NCI-H2107 treated with DMSO at 0.1 percent for 48 hours (cell line): ENCODE measurements around the gene ABI2.
A peak's percentile ranks its signal among the peaks of the same experiment; 100 is the strongest.
"Not testable (repeated sequence)": the region's sequence is repeated elsewhere in the genome, so short reads cannot be mapped to it uniquely, and the experiment has no call there.

ENCODE experiments used
- DNase-seq: peaks from one replicate; lab custom pipeline; 2025; ENCODE audit not compliant: unreplicated experiment; lab: John Stamatoyannopoulos, UW

The ABI2 gene

DNA sequence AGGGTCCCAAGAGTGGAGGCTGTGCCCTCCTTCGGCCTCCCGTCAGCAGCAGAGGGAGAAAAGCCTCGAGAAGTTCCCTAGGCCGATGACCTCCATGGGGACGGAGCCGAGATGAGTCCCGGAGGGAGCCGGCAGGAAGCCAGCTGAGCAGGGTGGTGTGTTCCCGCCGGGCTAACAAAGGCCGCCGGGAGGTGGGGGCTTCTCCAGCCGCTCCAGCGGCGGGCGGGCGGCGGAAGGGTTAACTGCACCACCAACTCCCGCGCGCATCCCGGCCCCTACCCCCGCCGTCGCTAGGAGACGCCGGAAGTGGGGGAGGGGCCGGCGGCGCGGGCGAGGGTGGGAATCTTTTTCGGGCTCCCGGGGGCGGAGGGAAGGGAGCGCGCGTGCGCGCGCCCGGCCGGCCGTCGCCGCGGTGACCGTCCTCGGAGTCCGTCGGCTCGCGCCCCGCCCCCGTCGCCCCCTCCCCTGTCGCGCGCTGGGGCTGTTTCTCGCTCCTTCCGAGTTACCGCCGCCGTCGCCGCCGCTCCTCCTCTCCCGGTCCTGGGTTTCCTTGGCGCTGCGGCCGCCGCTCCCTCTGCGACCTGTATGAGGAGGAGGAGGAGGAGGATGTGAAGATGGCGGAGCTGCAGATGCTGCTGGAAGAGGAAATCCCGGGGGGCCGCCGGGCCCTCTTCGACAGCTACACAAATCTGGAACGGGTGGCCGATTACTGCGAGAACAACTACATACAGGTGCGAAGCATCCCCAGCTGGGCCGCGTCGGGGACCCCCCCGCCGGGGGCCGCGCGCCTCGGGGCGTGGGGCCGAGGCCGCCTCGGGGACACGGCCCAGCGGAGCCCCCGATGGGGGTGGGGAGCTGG is at the start of gene ABI2:
Gene ABI2 (plus strand): TSS at position 494 of the 859 bp plus-strand sequence. CDS start 121 bp downstream, at position 615.
- DNase-seq: peak; percentile 52

DNA sequence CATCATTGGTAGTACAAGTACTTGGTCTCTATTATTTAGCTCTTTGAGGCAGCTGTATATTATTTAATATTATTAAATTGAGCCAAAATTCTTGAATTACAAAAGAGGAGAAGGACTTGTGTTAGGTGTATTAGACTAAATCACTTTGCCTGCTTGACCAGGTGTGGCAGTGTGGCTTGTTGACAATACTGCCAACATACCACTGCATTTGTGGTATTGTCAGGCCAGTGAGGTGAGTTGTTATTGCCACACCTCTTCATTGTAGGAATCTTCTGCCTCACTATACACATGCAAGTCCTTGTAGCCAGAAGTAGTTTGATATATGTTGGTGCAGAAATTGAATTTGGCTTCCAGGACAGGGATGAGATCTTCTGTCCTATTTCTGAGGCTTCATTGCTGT is 48.9 kb upstream of the ABI2 start:
- no peak for DNase-seq

DNA sequence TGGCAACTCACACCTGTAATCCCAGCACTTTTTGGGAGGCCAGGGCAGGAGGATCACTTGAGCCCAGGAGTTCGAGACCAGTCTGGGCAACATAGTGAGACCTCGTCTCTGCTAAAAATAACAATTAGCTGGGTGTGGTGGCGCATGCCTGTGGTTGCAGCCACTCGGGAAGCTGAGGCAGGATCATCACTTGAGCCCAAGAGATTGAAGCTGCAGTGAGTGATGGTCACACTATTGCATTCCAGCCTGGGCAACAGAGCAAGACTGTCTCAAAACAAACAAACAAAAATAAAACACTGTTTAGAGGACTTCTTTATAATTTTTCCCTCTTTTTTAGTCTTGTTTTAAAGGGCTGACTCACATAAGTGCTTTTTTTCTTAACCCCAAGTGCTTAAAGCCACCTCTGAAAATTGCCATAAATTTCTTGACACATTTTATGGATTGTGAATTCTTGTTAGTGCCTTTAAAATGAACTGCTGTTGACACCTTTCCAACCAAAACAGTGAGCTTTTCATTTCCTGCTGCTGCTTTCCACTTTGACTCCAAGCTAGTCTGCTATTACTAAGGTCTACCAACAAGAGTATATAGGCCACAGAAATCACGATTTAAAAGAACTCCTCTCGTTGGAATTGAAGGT is 47.6 kb upstream of the ABI2 start:
- no peak for DNase-seq

DNA sequence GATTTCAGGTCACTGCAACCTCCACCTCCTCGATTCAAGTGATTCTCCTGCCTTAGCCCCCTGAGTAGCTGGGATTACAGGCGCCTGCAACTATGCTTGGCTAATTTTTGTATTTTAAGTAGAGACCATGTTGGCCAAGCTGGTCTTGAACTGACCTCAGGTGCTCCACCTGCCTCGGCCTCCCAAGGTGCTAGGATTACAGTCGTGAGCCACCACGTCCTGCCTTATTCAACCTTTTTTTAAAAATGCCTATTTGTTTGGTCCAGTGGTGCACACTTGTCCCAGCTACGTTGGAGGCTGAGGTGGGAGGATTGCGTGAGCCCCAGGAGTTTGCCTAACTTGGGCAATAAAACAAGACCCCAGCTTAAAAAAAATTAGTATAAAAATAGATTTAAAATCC is 46.1 kb upstream of the ABI2 start:
- DNase-seq: no peak

DNA sequence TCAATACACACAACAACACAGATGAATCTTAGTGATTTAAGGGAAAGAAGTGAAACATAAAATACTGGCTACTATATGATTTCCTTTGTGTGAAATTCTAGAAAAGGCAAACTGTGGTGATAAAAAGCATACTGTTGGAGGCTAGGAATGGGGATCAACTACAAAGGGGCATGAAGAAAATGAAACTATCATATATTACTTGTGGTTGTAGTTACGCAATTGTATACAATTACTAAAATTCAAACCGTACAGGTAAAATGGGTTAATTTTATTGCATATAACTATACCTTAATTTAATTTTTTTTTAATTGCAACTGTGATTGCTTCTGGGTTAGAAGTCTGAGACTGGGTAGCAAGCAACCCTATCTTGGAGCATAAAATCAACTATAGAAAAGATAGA is 41.7 kb upstream of the ABI2 start:
- no peak for DNase-seq

DNA sequence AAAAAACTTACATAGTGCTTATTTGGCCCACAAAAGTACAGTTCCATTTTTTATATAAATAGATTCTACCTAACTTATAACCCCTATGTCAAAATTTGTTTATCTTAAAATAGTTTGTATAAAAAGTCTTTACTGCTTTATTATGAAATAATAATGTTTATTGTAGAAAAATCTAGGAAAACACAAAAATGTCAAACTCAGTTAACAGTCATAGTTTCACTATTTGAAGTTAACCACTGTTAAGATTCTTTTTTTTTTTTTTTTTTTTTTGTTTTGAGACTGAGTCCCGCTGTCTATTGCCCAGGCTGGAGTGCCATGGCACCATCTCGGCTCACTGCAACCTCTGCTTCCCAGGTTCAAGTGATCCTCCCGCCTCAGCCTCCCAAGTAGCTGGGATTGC is 26.5 kb upstream of the ABI2 start:
- DNase-seq: no peak

DNA sequence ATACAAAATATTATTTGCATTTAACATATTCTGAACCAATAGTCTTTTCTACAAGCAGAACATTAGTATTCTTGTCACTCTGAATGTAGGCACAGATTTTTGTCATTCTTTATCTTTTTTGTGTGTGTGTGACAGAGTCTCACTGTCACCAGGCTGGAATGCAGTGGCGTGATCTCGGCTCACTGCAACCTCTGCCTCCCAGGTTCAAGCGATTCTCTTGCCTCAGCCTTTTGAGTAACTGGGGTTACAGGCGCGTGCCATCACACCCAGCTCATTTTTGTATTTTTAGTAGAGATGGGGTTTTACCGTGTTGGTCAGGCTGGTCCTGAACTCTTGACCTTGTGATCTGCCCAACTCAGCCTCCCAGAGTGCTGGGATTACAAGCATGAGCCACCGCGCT is 25.6 kb upstream of the ABI2 start:
- not testable (repeated sequence) for DNase-seq

DNA sequence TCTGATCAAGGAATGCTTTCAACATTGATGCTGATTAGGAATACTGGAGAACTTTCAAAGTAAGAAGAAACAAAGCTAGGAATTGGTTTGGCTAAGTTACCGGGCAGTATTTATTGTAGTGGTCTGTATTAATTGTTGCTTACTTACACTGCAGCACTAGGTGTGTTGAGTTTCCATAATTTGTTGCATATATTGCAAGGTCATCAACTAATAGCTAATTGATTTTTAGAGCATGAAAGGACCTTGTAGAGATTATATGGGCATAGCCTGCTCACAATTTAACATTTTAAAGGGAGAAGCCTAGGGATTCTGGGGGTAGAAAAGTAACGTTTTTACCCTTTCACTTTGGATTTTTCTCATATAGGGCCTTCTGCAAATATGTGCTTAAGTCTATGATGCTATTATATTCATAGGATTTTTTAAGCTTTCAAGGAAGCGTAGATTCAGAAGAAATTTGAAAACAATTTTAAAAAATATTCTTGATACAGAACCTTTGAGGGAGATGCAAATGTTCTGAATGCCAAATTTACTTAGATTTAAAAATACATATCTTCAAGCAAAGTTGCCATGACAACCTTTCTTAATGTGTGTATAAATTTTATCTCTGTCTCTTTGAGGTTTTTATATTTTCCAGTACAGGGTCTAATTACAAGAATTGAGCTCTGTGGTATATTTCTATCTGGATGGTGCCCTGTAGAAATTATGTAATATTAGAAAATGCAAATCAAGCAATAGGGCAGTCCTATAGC is 17.3 kb upstream of the ABI2 start:
- DNase-seq: no peak

DNA sequence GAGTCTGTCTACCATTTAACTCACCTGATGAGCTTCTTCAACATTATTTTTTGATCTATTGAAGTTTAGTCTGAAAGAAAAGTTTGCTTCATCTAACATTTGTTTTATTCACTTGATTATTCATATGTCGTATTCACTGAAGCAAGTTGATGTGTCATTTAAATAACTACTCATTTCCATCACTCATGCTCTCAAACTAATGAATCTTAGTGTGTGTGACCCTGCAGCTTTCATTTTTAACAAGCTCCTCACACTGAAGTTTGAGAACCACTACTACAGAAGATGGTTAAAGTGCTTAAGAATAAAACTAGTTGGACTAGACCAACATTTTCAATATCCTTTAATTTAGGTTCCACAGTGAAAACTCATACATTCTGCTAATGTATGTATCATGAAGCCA is 1.8 kb upstream of the ABI2 start:
- no peak for DNase-seq

DNA sequence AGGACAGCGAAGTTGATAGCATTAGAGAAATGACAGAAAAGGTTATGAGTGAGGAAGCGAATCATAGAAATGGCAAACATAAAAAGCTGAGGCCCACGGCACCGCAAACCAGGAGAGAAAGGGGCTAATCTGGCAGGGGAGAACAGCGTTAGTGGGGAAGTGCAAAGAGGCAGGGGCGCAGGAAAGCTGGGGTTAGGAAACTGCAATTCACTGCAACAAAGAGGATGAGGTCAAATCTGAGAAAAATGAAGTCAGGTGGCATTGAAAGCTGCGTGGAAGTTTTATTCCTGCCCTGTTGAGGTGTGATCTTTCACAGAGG is 653 bp upstream of the ABI2 start:
- no peak for DNase-seq

DNA sequence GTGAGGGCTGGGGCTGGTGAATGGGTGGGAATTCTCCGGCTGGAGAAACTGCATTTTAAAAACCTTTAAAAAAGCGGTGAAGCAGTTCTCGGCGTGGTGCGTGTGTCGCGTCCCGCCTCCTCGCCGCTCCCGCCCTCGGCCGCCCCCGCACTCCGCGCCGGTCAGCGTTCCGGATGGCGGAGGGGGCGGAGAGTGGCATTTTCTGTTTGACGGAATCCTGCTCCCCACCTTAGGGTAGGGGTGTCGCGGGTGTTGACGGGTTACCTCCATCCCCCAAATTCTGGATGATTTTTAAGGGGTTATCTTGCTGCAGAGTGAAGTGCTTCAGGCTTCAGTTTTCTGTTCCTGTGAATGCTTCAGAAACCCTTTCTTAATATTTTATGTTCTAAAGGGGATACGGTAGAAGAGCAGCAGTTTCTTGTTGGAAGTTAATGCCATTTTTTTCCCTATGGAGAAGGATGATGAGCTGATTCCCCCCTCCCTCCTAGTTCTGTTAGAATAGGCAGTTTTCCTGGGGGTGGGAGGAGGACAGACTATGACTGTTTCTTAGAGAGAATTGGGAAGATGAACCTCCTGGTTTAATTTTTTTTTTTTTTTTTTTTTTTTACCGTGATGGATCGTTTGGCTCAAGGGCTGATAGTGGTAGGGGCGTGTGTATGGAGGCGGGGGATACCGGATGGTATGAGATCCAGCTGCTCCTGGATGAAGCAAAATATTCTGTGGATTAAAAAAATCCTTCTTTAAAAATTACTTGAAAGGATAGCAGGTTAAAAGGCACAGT is 756 bp downstream of the ABI2 start:
- no peak for DNase-seq

DNA sequence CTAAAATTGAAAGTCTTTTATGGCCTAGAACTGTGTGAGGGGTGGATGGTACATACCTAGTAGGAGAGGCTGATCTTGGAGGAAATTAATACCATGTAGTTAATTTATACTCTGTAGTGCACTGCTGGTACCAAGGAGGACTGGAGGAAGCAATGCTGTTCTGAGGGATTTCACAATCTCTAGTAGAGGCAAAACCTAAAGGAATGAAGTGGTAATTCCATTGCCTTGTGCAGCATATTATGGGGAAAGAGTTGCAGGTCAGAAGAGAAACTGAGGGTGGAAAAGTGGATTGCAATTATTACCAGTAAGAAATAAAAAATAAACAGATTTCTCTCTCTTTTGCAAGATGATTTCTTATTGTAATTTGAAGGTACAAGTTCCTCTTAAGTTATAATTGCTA is 2.2 kb downstream of the ABI2 start:
- DNase-seq: no peak

DNA sequence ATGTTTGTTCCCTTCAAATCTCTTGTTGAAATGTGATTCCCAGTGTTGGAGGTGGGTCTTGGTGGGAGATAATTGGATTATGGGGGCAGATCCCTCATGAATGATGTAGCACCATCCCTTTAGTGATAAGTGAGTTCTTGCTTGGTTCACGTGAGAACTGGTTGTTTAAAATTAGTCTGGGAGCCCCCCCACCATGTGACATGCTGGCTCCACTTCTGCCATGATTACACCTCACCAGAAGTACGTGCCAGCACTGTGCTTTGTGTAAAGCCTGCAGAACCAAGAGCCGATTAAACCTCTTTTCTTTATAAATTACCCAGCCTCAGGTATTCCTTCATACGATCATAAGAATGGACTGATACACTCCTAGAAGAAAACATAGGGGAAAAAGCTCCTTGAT is 10.1 kb downstream of the ABI2 start:
- no peak for DNase-seq

DNA sequence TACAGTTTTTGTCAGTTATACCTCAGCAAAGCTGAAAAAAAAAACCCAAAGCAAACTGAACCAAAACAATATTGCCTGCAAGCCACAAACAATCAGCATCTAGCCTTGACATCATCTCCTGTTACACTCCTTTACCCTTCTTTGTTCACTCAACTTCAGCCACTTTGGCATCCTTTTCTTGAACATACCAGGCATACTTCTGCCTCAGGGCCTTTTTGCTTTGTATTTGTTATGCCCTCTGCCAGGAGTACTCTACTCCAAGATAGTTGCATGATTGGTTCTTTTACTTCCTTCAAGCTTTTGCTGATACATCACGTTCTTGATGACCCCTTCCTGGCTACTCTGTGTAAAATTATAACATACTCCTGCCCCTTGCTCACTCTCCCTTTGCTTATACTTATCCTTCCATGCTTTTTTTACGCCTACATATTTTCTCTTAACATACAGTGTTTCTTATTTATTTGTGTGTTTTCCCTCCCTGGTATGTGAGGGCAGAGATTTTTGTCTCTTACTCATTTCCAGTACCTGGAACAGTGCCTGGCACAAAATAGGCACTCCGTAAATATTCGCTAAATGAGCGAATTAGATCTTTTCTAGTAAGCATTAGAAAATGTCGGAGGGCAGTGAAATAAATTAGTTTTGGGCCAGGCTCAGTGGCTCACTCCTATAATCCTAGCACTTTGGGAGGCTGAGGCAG is 12.7 kb downstream of the ABI2 start:
- DNase-seq: no peak

DNA sequence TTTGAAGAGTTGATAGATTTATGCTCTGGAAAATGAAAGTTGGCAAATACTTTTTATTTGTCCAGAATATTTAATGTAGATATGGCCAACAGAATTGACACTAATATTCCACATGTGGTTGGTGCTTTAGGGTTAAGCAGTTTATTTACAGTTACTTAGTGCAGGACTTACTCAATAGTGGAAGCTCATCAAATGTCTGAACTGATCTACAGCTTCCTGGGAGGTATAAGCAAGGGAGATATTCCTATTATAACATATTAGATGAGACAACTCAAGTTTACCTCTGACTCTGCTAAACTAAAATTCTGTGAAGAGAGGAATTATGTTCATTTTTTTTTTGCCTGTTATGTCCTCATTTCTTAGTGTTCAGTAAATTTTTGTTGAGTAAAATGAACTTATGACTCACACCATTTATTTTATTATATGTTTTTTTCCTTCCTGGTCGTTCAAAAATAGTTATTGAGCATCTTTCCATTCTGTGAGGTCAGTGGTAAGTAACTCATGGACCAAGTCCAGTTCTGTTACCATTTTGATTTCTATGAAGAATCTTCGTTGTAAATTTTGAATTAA is 13.6 kb downstream of the ABI2 start:
- no peak for DNase-seq

DNA sequence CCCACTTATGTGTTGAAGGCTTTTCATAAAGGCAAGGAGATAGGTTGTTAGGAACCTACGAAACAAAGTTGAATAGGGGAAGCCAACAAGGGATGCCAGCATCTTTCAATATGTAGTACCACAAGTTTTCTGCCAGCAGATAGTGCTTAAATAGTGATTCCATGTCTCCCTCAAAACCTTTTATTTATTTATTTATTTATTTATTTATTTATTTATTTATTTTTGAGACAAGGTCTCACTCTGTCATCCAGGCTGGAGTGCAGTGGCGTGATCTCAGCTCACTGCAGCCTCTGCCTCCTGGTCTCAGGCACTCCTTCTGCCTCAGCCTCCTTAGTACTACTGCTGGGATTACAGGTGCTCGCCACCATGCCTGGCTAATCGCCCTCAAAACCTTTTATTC is 14.2 kb downstream of the ABI2 start:
- DNase-seq: not testable (repeated sequence)

DNA sequence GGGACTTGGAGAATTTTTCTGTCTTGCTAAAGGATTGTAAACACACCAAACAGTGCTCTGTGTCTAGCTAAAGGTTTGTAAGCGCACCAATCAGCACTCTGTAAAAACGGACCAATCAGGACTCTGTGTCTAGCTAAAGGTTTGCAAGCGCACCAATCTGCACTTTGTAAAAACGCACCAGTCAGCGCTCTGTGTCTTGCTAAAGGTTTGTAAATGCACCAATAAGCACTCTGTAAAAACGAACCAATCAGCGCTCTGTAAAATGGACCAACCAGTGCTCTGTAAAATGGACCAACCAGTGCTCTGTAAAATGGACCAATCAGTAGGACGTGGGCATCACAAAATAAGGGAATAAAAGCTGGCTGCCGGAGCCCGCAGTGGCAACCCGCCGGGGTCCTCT is 16.5 kb downstream of the ABI2 start:
- no peak for DNase-seq

DNA sequence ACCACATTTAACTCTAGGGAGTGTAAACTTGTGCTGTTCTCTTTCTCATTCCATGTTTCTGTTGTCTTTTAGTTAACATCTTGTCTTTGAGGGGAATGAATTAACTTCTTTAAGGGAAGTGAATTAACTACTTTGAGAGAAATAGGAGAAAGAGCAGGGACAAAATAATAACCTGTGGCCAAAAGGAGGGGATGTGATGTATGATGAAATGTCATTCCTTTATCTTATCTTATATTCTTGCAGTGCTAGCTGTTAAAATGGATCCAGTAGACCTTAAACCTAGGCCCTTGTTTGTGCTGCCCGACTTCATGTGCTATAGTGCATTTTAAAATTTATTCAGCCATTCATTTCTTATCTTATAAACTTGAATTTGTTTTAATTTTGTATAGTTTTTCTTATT is 18.4 kb downstream of the ABI2 start:
- no peak for DNase-seq

DNA sequence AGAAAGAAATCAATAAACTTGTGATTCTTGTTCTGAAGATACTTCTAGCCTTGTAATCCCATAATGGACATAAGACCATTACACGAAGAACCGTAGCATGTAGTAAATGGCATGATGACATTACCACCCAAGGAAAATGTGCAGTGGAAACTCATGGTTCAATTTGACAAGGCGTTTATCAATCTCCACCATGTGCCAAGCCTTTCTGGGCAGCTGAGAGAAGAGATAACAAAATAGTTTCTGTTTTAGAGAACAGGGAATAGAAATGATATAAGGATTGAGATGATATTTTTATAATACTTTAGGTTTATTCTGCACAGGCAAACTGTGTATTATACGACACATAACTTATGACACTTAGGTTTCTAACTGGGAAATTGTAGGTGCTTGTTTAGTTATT is 19.2 kb downstream of the ABI2 start:
- no peak for DNase-seq

DNA sequence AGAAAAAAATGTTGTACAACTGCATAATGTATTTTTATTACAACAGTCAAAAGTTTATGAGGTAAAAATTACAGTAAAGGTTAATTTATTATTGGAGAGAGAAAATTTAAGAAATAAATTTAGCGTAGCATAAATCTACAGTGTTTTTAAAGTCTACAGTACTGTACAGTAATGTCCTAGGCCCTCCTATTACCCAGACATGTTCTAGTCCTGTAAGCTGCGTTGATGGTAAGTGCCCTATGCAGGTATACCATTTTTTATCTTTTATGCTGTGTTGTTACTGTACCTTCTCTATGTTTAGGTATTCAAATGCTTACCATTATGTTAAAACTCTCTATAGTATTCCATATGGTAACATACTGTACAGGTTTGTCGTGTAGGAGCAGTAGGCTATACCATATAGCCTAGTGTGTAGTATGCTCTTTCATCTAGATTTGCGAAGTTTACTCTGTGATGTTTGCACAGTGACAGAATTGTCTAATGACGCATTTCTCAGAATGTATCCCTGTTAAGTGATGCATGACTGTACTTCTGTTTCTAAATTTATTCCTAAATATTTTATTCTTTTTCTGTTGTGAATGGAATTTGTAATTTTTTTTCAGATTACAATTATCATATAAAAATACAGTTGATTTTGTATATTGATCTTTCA is 24.5 kb downstream of the ABI2 start:
- DNase-seq: no peak
